PC-3 (cell line): ENCODE measurements around the gene SLC1A3. TPM values are rescaled to one million over a fixed set of nuclear protein-coding genes. Genes with fewer than 3 reads are reported as not detected.
A peak's percentile ranks its signal among the peaks of the same experiment; 100 is the strongest.

Experiments used
- ATAC-seq: fragments of 200-7000 bp; cut with Tn5 transposase; 2 replicates; pipeline ENCODE4 v1.9.1; 2020; ENCODE audit warnings: mild to moderate bottlenecking, moderate library complexity
- BruUV-seq: library from RNA; stranded (reverse); fragments of 400-500 nt; replicated peaks from 2 replicates; lab custom pipeline; 2021; lab: Mats Ljungman, UMichigan
- CTCF ChIA-PET: fragments of 300-600 bp; sonication (Branson Sonifier 250); formaldehyde crosslinking; loops from one replicate; lab custom pipeline; 2022; ENCODE audit warnings: antibody characterized with exemption; lab: Charles Lee
- POLR2A ChIA-PET: fragments of 300-600 bp; sonication (Branson Sonifier 250); formaldehyde crosslinking; loops from one replicate; lab custom pipeline; 2022; ENCODE audit warnings: antibody characterized with exemption; ENCODE audit not compliant: unreplicated experiment; lab: Charles Lee
- DNase-seq: peaks from one replicate; pipeline ENCODE4 v3.0.0-alpha.2; 2015
- H2AFZ ChIP-seq: fragments of 300-600 bp; sonication (generic); 2 replicates; pipeline ENCODE4 v1.6.0; 2016; ENCODE audit warnings: antibody characterized with exemption, low read length
- H3F3A ChIP-seq: fragments of 300-600 bp; sonication (generic); one replicate; pipeline ENCODE4 v1.6.0; 2017; ENCODE audit warnings: antibody characterized with exemption, low read length, control low read depth, mild to moderate bottlenecking; ENCODE audit not compliant: unreplicated experiment
- H3K27ac ChIP-seq: fragments of 300-600 bp; sonication (generic); 2 replicates; pipeline ENCODE4 v1.5.1; 2016; ENCODE audit warnings: mild to moderate bottlenecking, low read length
- H3K27me3 ChIP-seq: fragments of 300-600 bp; sonication (generic); 2 replicates; pipeline ENCODE4 v1.6.1; 2016; ENCODE audit warnings: low read length, mixed read lengths
- H3K36me3 ChIP-seq: fragments of 300-600 bp; sonication (generic); 2 replicates; pipeline ENCODE4 v1.6.1; 2016; ENCODE audit warnings: low read depth, mixed run types, low read length, mixed read lengths
- H3K4me1 ChIP-seq: fragments of 300-600 bp; sonication (generic); 2 replicates; pipeline ENCODE4 v1.5.1; 2016; ENCODE audit warnings: low read length; ENCODE audit not compliant: insufficient read depth
- H3K4me2 ChIP-seq: fragments of 300-600 bp; sonication (generic); 2 replicates; pipeline ENCODE4 v1.6.0; 2016; ENCODE audit warnings: low read length
- H3K4me3 ChIP-seq: fragments of 300-600 bp; sonication (generic); 2 replicates; pipeline ENCODE4 v1.5.1; 2016; ENCODE audit warnings: mild to moderate bottlenecking, low read length, mixed read lengths
- H3K79me2 ChIP-seq: fragments of 300-600 bp; sonication (generic); 2 replicates; pipeline ENCODE4 v1.6.1; 2017; ENCODE audit warnings: low read length, mixed read lengths
- H3K9ac ChIP-seq: fragments of 300-600 bp; sonication (generic); 2 replicates; pipeline ENCODE4 v1.6.0; 2016; ENCODE audit warnings: mild to moderate bottlenecking, low read length
- H3K9me2 ChIP-seq: fragments of 300-600 bp; sonication (generic); replicated peaks from 2 replicates; pipeline ENCODE4 v1.6.1; 2016; ENCODE audit warnings: mixed run types, low read length, mixed read lengths
- H3K9me3 ChIP-seq: fragments of 300-600 bp; sonication (generic); 2 replicates; pipeline ENCODE4 v1.6.1; 2016; ENCODE audit warnings: low read length, mixed read lengths
- H4K20me1 ChIP-seq: fragments of 300-600 bp; sonication (generic); 2 replicates; pipeline ENCODE4 v1.6.1; 2016; ENCODE audit warnings: low read length, mixed read lengths
- CTCF ChIP-seq: fragments of 300-600 bp; sonication (generic); conservative IDR thresholded peaks from 2 replicates; pipeline ENCODE4 v1.5.1; 2017; ENCODE audit warnings: antibody characterized with exemption, low read depth, mild to moderate bottlenecking, low read length
- EZH2 ChIP-seq: fragments of 300-600 bp; sonication (generic); IDR thresholded peaks from one replicate; pipeline ENCODE4 v1.6.1; 2017; ENCODE audit warnings: antibody characterized with exemption, mild to moderate bottlenecking, low read length; ENCODE audit not compliant: unreplicated experiment
- EZH2phosphoT487 ChIP-seq: fragments of 300-600 bp; sonication (generic); IDR thresholded peaks from 2 replicates; pipeline ENCODE4 v1.6.1; 2018; ENCODE audit warnings: mild to moderate bottlenecking, antibody characterized with exemption, low read length, borderline replicate concordance
- intact Hi-C: fragments of 100-400 bp; cut with micrococcal nuclease; formaldehyde crosslinking; loops from 2 replicates; pipeline ENCODE4 v1.9.0; 2023
- total RNA-seq: library from RNA; depleted of rRNA; stranded (reverse); fragments of >200 nt; gene quantifications from 2 replicates; pipeline ENCODE4 v1.2.3, GENCODE V29; 2014

Gene SLC1A3
- total RNA-seq, 1 experiment from 2014 or later: 24.7 TPM

- no peak overlapping the region for H3K27ac ChIP-seq
- DNase-seq (peak; percentile 61), ATAC-seq (no peak)
- peak overlapping the region; percentile 67; the same call in 1 of the 2 replicates for H3K9ac ChIP-seq
- H2AFZ ChIP-seq: no peak overlapping the region
- no peak for TF ChIP-seq CTCF
- TF ChIP-seq EZH2phosphoT487: no peak
- TF ChIP-seq EZH2: no peak
- H3K79me2 ChIP-seq: peaks cover 27% of the 10 kb centered on the region
- intact Hi-C loops: loop anchor here (2.0 to 5.0 kb wide), 3 partner anchors 49 to 196 kb away; no protein-coding TSS in a partner anchor
- H3K36me3 ChIP-seq: peaks cover 13% of the 10 kb centered on the region; the same call in 1 of the 2 replicates
- H4K20me1 ChIP-seq: no peaks in the 10 kb centered on the region
- peak overlapping the region; percentile 87 for H3K4me2 ChIP-seq
- H3K4me1 ChIP-seq: peaks cover 15% of the 10 kb centered on the region
- H3K4me3 ChIP-seq: peak overlapping the region; percentile 85
- no peaks in the 10 kb centered on the region for H3K9me2 ChIP-seq
- peaks cover 26% of the 10 kb centered on the region for H3K27me3 ChIP-seq
- H3K9me3 ChIP-seq: no peaks in the 10 kb centered on the region
- no peaks in the 10 kb centered on the region for H3F3A ChIP-seq
- ChIA-PET CTCF (interaction anchor here (0.5 to 2.2 kb wide), 3 partner anchors 82 to 193 kb away, joined by 4 to 5 read pairs (median 4); no protein-coding TSS in a partner anchor), POLR2A (interaction anchor here (0.7 kb wide), 1 partner anchor 115 kb away, joined by 3 read pairs; no protein-coding TSS in a partner anchor)
- no TSS peak for BruUV-seq
Measured at GRCh38 chr5:36607838-36608783, 1.7 kb downstream of the SLC1A3 start.

GRCh38 chr5:36610621-36611020, 4.2 kb downstream of the SLC1A3 start:
- POLR2A ChIA-PET: no interaction called here
- Histone ChIP-seq H4K20me1 (no peaks in the 10 kb centered on the region), H3K9me3 (no peaks in the 10 kb centered on the region), H3K79me2 (peaks cover 27% of the 10 kb centered on the region), H3K9me2 (no peaks in the 10 kb centered on the region), H3K27me3 (peaks cover 21% of the 10 kb centered on the region), H3F3A (no peaks in the 10 kb centered on the region), H3K4me2 (no peak overlapping the region), H3K36me3 (peaks cover 13% of the 10 kb centered on the region; the same call in 1 of the 2 replicates), H3K4me3 (no peak overlapping the region), H2AFZ (no peak overlapping the region), H3K27ac (no peak overlapping the region), H3K9ac (no peak overlapping the region), H3K4me1 (peaks cover 13% of the 10 kb centered on the region)
- intact Hi-C loops: no loop called here
- ATAC-seq: no peak
- no TSS peak for BruUV-seq
- DNase-seq: no peak
- TF ChIP-seq EZH2phosphoT487 (no peak), EZH2 (no peak), CTCF (no peak)
- CTCF ChIA-PET: no interaction called here
